GM12801 (cell line): ENCODE data around the gene RAD18.

Experiments used
- TF ChIP-seq, protein P1 (sequence below): IDR thresholded peaks from one replicate; pipeline ENCODE4 v1.5.1; 2011; ENCODE audit warnings: control low read depth; ENCODE audit not compliant: insufficient read length; ENCODE audit errors: extremely low read depth

RAD18 gene

GRCh38 chr3:8882642-8883041 lies 80.6 kb downstream of the RAD18 start:
- TF ChIP-seq, protein P1, sequence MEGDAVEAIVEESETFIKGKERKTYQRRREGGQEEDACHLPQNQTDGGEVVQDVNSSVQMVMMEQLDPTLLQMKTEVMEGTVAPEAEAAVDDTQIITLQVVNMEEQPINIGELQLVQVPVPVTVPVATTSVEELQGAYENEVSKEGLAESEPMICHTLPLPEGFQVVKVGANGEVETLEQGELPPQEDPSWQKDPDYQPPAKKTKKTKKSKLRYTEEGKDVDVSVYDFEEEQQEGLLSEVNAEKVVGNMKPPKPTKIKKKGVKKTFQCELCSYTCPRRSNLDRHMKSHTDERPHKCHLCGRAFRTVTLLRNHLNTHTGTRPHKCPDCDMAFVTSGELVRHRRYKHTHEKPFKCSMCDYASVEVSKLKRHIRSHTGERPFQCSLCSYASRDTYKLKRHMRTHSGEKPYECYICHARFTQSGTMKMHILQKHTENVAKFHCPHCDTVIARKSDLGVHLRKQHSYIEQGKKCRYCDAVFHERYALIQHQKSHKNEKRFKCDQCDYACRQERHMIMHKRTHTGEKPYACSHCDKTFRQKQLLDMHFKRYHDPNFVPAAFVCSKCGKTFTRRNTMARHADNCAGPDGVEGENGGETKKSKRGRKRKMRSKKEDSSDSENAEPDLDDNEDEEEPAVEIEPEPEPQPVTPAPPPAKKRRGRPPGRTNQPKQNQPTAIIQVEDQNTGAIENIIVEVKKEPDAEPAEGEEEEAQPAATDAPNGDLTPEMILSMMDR = no peak

DNA sequence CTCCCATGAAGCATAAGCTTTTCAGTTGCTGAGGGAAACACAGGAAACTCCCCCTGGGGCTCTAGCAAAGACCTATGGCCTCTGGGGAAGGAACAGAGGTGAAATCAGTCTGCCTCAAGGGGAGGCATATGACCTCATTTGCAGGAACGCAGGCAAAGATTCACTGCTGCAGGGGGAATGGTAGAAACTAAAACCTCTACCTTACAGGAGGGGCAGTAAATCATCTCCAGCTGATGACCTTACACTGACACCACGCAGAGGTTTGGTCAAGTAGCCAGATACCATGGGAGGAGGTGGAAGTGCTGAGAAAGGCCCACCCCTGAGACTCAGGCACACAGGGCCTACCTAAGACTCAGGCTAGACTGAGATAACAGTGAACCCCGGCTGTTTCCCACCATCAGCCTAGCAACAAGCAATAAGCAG lies 81.1 kb downstream of the RAD18 start:
- TF ChIP-seq, protein P1 = no peak

DNA sequence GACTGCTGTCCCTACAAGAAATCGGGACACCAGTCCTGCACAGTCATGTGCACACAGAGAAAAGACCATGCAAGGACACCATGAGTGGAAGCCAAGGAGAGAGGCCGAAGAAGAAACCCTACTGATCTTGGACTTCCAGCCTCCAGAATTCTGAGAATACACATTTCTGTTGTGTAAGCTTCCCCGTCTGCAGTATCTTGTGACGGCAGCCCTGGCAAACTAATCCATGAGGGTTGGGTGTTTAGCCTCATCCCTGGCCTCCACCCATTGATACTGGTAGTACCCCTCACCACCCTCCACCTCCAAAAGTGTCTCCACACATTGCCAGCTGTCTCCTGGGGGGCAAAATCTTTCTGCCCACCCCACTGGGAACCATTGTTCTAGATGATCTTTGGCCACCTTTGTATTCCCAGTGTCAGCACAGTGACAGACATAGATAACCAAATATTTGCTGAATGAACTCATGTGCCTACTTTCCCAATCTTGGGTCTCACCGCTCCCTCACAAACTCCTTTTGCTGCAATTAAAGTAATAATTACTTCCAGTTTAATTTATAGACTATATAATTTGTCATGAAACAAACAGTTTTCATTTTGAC lies 83.8 kb downstream of the RAD18 start:
- TF ChIP-seq, protein P1 = no peak

GRCh38 chr3:8875836-8876235 lies 87.4 kb downstream of the RAD18 start:
- TF ChIP-seq, protein P1 = no peak

GRCh38 chr3:8873740-8874139 lies 89.5 kb downstream of the RAD18 start:
- TF ChIP-seq, protein P1 = no peak

GRCh38 chr3:8872261-8872660 lies 91.0 kb downstream of the RAD18 start:
- TF ChIP-seq, protein P1 = no peak

DNA sequence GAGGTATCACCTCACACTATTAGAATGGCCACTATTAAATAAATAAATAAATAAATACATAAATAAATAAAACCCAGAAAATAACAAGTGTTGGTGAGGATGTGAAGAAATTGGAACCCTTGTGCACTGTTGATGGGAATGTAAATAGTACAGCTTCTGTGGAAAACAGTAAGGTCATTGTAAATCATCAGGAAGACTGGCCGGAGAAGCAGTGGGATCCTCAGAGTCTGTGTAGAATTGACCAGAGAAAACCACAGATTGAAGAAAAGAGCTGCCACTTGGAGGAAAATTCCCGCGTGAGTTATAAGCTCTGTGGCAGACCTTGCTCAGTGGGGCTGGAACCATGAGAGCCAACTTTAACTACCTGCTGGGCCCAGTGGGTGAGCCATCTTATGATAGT lies 92.0 kb downstream of the RAD18 start:
- TF ChIP-seq, protein P1 = no peak

DNA sequence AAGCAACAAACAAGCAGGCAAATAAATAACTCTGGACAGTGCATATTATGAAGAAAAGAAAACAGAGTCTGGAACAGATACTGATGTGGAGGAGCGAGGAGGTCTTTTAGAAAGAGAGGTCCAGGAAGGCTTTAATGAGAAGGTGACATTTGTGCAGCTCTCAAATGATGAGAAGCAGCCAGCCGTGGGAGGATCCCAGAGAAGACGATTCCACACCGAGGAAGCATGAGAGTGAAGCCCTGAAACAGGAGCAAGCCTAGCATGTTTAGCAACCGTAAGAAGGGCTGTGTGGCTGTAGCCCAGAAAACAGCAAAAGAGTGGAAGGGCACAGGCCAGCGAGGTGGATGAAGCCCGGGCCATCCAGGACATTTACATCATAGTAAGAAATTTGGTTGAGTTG lies 93.1 kb downstream of the RAD18 start:
- TF ChIP-seq, protein P1 = no peak
